K562 (cell line): ENCODE measurements around the gene NCOA4. TPM values are rescaled to one million over a fixed set of nuclear protein-coding genes. Genes with fewer than 3 reads are reported as not detected.

ENCODE experiments used
- ATAC-seq: fragments of 200-7000 bp; cut with Tn5 transposase; 3 replicates; pipeline ENCODE4 v1.9.1; 2020; ENCODE audit warnings: moderate library complexity
- BruUV-seq: library from RNA; stranded (reverse); fragments of 400-500 nt; replicated peaks from 2 replicates; lab custom pipeline; 2021; lab: Mats Ljungman, UMichigan
- CTCF ChIA-PET: fragments of 300-600 bp; formaldehyde crosslinking; extraction: SDS; loops from one replicate; lab custom pipeline; 2021; ENCODE audit warnings: low intra/inter-chr PET ratio; lab: Yijun Ruan, JAX
- POLR2A ChIA-PET: fragments of 300-600, 350-650 bp; sonication (Branson Sonifier 250); formaldehyde crosslinking; extraction: SDS; loops from one replicate; lab custom pipeline; 2021; ENCODE audit warnings: antibody characterized with exemption, inconsistent platforms; lab: Yijun Ruan, JAX
- DNase-seq, 4 experiments: peaks; one replicate each; pipeline versions ENCODE4 v3.0.0 to v3.0.0-alpha.2; 2011 to 2018; ENCODE audit warnings: low spot score in 3 of 4, mixed read lengths in 3 of 4; ENCODE audit errors: extremely low read depth in 1 of 4
- FAIRE-seq: peaks from 2 replicates; lab custom pipeline; 2011; peaks lifted over from hg19 to GRCh38; lab: Jason Lieb, UNC
- H2AFZ ChIP-seq: 2 replicates; pipeline ENCODE4 v1.6.0; 2011; ENCODE audit warnings: low read depth, low read length, control low read depth, inconsistent platforms
- H3K27ac ChIP-seq: fragments of 200-600 bp; 3 replicates; pipeline ENCODE4 v1.8.0; 2011; ENCODE audit warnings: low read depth, mild to moderate bottlenecking, control low read depth, inconsistent platforms, low read length, moderate library complexity, mixed read lengths; ENCODE audit errors: extremely low read depth
- H3K27me3 ChIP-seq, 2 experiments: fragments of 300-600 bp in 1 of 2; 2 replicates in 1 of 2; 3 replicates in 1 of 2; pipeline versions ENCODE4 v1.6.0 to v1.8.0; 2011; ENCODE audit warnings: inconsistent platforms in 2 of 2, low read length in 2 of 2, mild to moderate bottlenecking in 1 of 2, mixed read lengths in 1 of 2, moderate library complexity in 1 of 2; ENCODE audit not compliant: control insufficient read depth in 2 of 2, insufficient read depth in 2 of 2
- H3K36me3 ChIP-seq: fragments of 300-600 bp; 3 replicates; pipeline ENCODE4 v1.8.0; 2011; ENCODE audit warnings: mild to moderate bottlenecking, low read length, inconsistent platforms; ENCODE audit not compliant: control insufficient read depth, insufficient read depth
- H3K4me1 ChIP-seq, 2 experiments: fragments of 200-600 bp in 1 of 2; replicated peaks in 1 of 2; 2 replicates in 1 of 2; 3 replicates in 1 of 2; pipeline versions ENCODE4 v1.5.1 to v1.8.0; 2011; ENCODE audit warnings: inconsistent platforms in 2 of 2, low read length in 2 of 2, mild to moderate bottlenecking in 1 of 2, mixed read lengths in 1 of 2, moderate library complexity in 1 of 2; ENCODE audit not compliant: control insufficient read depth in 2 of 2, insufficient read depth in 2 of 2
- H3K4me2 ChIP-seq: 2 replicates; pipeline ENCODE4 v1.6.1; 2011; ENCODE audit warnings: low read length, control low read depth, inconsistent platforms, mixed read lengths; ENCODE audit not compliant: insufficient read depth
- H3K4me3 ChIP-seq: fragments of 200-600 bp; sonication (generic), shearing (Covaris generic); 2 replicates; pipeline ENCODE4 v1.5.1; 2016; ENCODE audit warnings: control low read depth, inconsistent platforms
- H3K79me2 ChIP-seq: fragments of 200-600 bp; 3 replicates; pipeline ENCODE4 v1.8.0; 2011; ENCODE audit warnings: low read length, inconsistent platforms; ENCODE audit not compliant: control insufficient read depth, insufficient read depth
- H3K9ac ChIP-seq, 2 experiments: 2 replicates each; pipeline versions ENCODE4 v1.6.0 to v1.6.1; 2011; ENCODE audit warnings: low read depth in 2 of 2, low read length in 2 of 2, control low read depth in 1 of 2, inconsistent platforms in 1 of 2, mild to moderate bottlenecking in 1 of 2, mixed read lengths in 1 of 2; ENCODE audit not compliant: insufficient read depth in 1 of 2
- H3K9me1 ChIP-seq: one replicate; pipeline ENCODE4 v1.6.0; 2011; ENCODE audit warnings: inconsistent platforms, mild to moderate bottlenecking, low read length, moderate library complexity; ENCODE audit not compliant: control insufficient read depth, insufficient read depth
- H3K9me3 ChIP-seq: replicated peaks from 2 replicates; pipeline ENCODE4 v1.5.1; 2011; ENCODE audit warnings: low read depth, low read length, inconsistent platforms; ENCODE audit not compliant: control insufficient read depth, insufficient read depth
- H4K20me1 ChIP-seq: replicated peaks from 2 replicates; pipeline ENCODE4 v1.6.1; 2011; ENCODE audit warnings: low read length, inconsistent platforms, mixed read lengths; ENCODE audit not compliant: control insufficient read depth, insufficient read depth
- ADNP ChIP-seq: fragments of 200-800 bp; sonication (Bioruptor generic); IDR thresholded peaks from 2 replicates; pipeline ENCODE4 v1.6.1; 2016; ENCODE audit warnings: missing genetic modification characterization, missing compliant biosample characterization
- CEBPG ChIP-seq, 3 experiments: fragments of 200-800 bp in 1 of 3; sonication (Bioruptor generic) in 1 of 3; sonication (generic) in 1 of 3; formaldehyde crosslinking in 1 of 3; IDR thresholded peaks in 2 of 3; conservative IDR thresholded peaks in 1 of 3; 2 replicates each; pipeline versions ENCODE4 v1.6.1 to v1.8.0; 2016 to 2022; ENCODE audit warnings: missing compliant biosample characterization in 2 of 3, missing genetic modification characterization in 2 of 3, mild to moderate bottlenecking in 1 of 3, missing genetic modification reagents in 1 of 3
- CHCHD3 ChIP-seq: fragments of 250-450 bp; sonication (Bioruptor Pico); IDR thresholded peaks from 2 replicates; pipeline ENCODE4 v2.1.2; 2022; ENCODE audit warnings: mild to moderate bottlenecking
- DMBX1 ChIP-seq: fragments of 250-450 bp; sonication (Bioruptor Pico); IDR thresholded peaks from 2 replicates; pipeline ENCODE4 v1.8.0; 2022; ENCODE audit warnings: inconsistent platforms, mild to moderate bottlenecking, moderate library complexity, borderline replicate concordance
- E2F3 ChIP-seq: fragments of 250-450 bp; sonication (Bioruptor Pico); IDR thresholded peaks from 2 replicates; pipeline ENCODE4 v1.4.0; 2020; ENCODE audit warnings: mild to moderate bottlenecking
- GTF2F1 ChIP-seq: IDR thresholded peaks from 2 replicates; pipeline ENCODE4 v1.6.1; 2011; ENCODE audit warnings: low read depth, low read length, improper control_type of control experiment
- RBM15 ChIP-seq: fragments of 200-400 bp; formaldehyde crosslinking; IDR thresholded peaks from 2 replicates; pipeline ENCODE4 v1.6.1; 2018; ENCODE audit warnings: mild to moderate bottlenecking, low read length, moderate library complexity; ENCODE audit not compliant: insufficient read depth
- STAG1 ChIP-seq: sonication (generic); formaldehyde crosslinking; IDR thresholded peaks from 2 replicates; pipeline ENCODE4 v1.5.0; 2020; ENCODE audit warnings: missing genetic modification reagents, borderline replicate concordance
- TEAD2 ChIP-seq: fragments of 450-650 bp; IDR thresholded peaks from 2 replicates; pipeline ENCODE4 v1.6.1; 2016; ENCODE audit warnings: missing genetic modification characterization, control low read depth, missing compliant biosample characterization
- TOE1 ChIP-seq, 2 experiments: fragments of 450-650 bp in 1 of 2; sonication (generic) in 1 of 2; formaldehyde crosslinking in 1 of 2; IDR thresholded peaks; 2 replicates each; pipeline versions ENCODE4 v1.7.1 to v1.8.0; 2016 to 2022; ENCODE audit warnings: borderline replicate concordance in 2 of 2, mild to moderate bottlenecking in 2 of 2, antibody characterized with exemption in 1 of 2, inconsistent platforms in 1 of 2, low read depth in 1 of 2, missing genetic modification reagents in 1 of 2, moderate library complexity in 1 of 2
- VEZF1 ChIP-seq: fragments of 200-800 bp; sonication (Bioruptor generic); IDR thresholded peaks from 2 replicates; pipeline ENCODE4 v1.6.1; 2017; ENCODE audit warnings: missing genetic modification characterization, missing compliant biosample characterization
- ZNF561 ChIP-seq: fragments of 450-650 bp; formaldehyde crosslinking; conservative IDR thresholded peaks from 2 replicates; pipeline ENCODE4 v1.4.0; 2020; ENCODE audit warnings: mild to moderate bottlenecking, moderate library complexity
- WGBS: fragments of 100-300 bp; shearing (Covaris generic); methylation state at CpG from one replicate; pipeline ENCODE4 v1.1.6; 2016; ENCODE audit warnings: low coverage, mixed read lengths; ENCODE audit not compliant: insufficient coverage; ENCODE audit errors: missing lambda C conversion rate; 5-methylcytosine and 5-hydroxymethylcytosine counted together
- in situ Hi-C: fragments of 300-500 bp; cut with MboI; formaldehyde crosslinking; loops from 4 replicates; pipeline ENCODE4 v1.15.0; 2018; ENCODE audit warnings: inconsistent platforms, mixed read lengths
- intact Hi-C: fragments of 100-400 bp; cut with micrococcal nuclease; formaldehyde crosslinking; loops from 2 replicates; pipeline ENCODE4 v1.14.2; 2022
- polyA plus RNA-seq, 8 experiments: library from polyadenylated mRNA; depleted of rRNA in 4 of 8; stranded (reverse) in 5 of 8; unstranded in 3 of 8; fragments of >200 nt; fragmentation: Nextera tagmentation in 2 of 8; fragmentation: Illumina TruSeq in 1 of 8; extraction: Ambion mirVana in 2 of 8; extraction: Trizol in 1 of 8; gene quantifications; 2 replicates each; pipeline versions ENCODE4 v1.2.1 to v1.2.3, GENCODE V29; 2011 to 2014; ENCODE audit warnings: inconsistent platforms in 1 of 8, missing spikeins in 1 of 8
- total RNA-seq, 7 experiments: library from RNA; depleted of rRNA in 6 of 7; stranded (reverse); fragments of >200 nt in 6 of 7; fragmentation: Illumina TruSeq in 2 of 7; extraction: Trizol in 2 of 7; gene quantifications; 2 replicates each; pipeline versions ENCODE4 v1.2.1 to v1.2.3, GENCODE V29; 2011 to 2021; ENCODE audit warnings: low replicate concordance in 1 of 7

The NCOA4 gene
- total and polyA plus RNA-seq, 9 of the 15 experiments (the other 6 are each of a cell fraction or from before 2014, with no cell fraction given), result 89.8 to 283 (median 181) TPM

GRCh38 chr10:46049497-46049831 lies 19.0 kb upstream of the NCOA4 start (continued):
- TF ChIP-seq VEZF1 (CRISPR knock-in tag) (peak; percentile 2; the same call in 1 of the 2 replicates), ADNP (tag) (peak; percentile 95)

GRCh38 chr10:46048152-46048551 lies 17.7 kb upstream of the NCOA4 start:
- no peak overlapping the region for H3K9ac ChIP-seq
- peak overlapping the region; percentile 64 for H2AFZ ChIP-seq
- intact Hi-C loops (no loop called here), in situ Hi-C loops (no loop called here)
- FAIRE-seq (no peak), ATAC-seq (no peak), DNase-seq (no peak)
- H3K4me3 ChIP-seq, result no peak overlapping the region
- H3K36me3 ChIP-seq, result no peaks in the 10 kb centered on the region
- H3K4me2 ChIP-seq, result no peak overlapping the region
- no TSS peak for BruUV-seq
- no peaks in the 10 kb centered on the region for H3K27me3 ChIP-seq
- H3K4me1 ChIP-seq, result peaks cover 0 to 8% of the 10 kb centered on the region in 2 experiments; a peak in 4 of 5 replicates
- H3K9me3 ChIP-seq, result no peaks in the 10 kb centered on the region
- ChIA-PET POLR2A (interaction anchor here (0.7 to 2.1 kb wide), 4 partner anchors 12 to 42 kb away, joined by 3 to 11 read pairs (median 3); no protein-coding TSS in a partner anchor), CTCF (no interaction called here)
- 58% methylated on average over 2 of the region's 2 CpGs for WGBS
- no peak overlapping the region for H3K27ac ChIP-seq
- H4K20me1 ChIP-seq, result no peaks in the 10 kb centered on the region
- H3K9me1 ChIP-seq, result no peaks in the 10 kb centered on the region
- no peaks in the 10 kb centered on the region for H3K79me2 ChIP-seq
- TF ChIP-seq TEAD2 (tag) (no peak), TOE1 (IDR thresholded peaks at IDR 0.05; ENCODE audit: borderline replicate concordance) (no peak), TOE1 (CRISPR knock-in tag; IDR thresholded peaks at IDR 0.05; ENCODE audit: borderline replicate concordance, low read depth) (no peak), E2F3 (CRISPR knock-in tag) (no peak), CHCHD3 (CRISPR knock-in tag) (no peak), STAG1 (CRISPR knock-in tag) (no peak), RBM15 (no peak), ZNF561 (CRISPR knock-in tag) (no peak), CEBPG (CRISPR knock-in tag; IDR thresholded peaks at IDR 0.05) (no peak), CEBPG (tag; conservative IDR thresholded peaks at IDR 0.05 in 1 of 2, IDR thresholded peaks at IDR 0.05 in 1 of 2) (no peak), DMBX1 (CRISPR knock-in tag) (no peak), GTF2F1 (no peak)
